Placental epithelial cell (primary cell): ENCODE measurements around the gene XIRP2. TPM values are rescaled to one million over a fixed set of nuclear protein-coding genes. Genes with fewer than 3 reads are reported as not detected.

Experiments used
- total RNA-seq: library from RNA; depleted of rRNA; stranded (reverse); fragments of >200 nt; gene quantifications from 2 replicates; pipeline ENCODE4 v1.2.3, GENCODE V29; 2012

XIRP2 gene
- under 0.01 TPM in 1 of 2 replicates, not detected in the other for total RNA-seq

GRCh38 chr2:166888180-166888579 lies at the start of gene XIRP2:
Gene XIRP2, plus strand, starts transcription at chr2:166888480. Its CDS starts 15,003 bp downstream, at chr2:166903483.

GRCh38 chr2:167292430-167293171 lies 404.3 kb downstream of the XIRP2 start, which contains the start of gene B3GALT1:
Gene B3GALT1, plus strand, starts transcription at chr2:167293001.

